ENCODE results near the gene OGFR.

DNA sequence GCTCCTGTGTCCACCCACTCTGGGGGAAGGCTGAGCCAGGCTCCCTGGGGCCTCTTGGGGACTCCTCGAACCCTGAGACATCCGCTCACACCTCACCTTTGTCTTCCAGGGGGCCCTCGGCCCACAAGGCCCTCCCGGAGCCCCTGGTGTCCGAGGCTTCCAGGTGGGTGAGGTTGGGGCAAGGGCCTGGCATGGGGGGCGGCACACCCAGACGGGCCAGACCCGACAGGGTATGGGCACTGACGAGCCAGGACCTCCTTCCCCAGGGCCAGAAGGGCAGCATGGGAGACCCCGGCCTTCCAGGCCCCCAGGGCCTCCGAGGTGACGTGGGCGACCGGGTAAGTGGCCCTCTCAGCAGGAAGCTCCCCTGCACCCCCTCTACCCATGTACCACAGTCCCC is 25.6 kb downstream of the OGFR start:
- TF ChIP-seq, protein P1, sequence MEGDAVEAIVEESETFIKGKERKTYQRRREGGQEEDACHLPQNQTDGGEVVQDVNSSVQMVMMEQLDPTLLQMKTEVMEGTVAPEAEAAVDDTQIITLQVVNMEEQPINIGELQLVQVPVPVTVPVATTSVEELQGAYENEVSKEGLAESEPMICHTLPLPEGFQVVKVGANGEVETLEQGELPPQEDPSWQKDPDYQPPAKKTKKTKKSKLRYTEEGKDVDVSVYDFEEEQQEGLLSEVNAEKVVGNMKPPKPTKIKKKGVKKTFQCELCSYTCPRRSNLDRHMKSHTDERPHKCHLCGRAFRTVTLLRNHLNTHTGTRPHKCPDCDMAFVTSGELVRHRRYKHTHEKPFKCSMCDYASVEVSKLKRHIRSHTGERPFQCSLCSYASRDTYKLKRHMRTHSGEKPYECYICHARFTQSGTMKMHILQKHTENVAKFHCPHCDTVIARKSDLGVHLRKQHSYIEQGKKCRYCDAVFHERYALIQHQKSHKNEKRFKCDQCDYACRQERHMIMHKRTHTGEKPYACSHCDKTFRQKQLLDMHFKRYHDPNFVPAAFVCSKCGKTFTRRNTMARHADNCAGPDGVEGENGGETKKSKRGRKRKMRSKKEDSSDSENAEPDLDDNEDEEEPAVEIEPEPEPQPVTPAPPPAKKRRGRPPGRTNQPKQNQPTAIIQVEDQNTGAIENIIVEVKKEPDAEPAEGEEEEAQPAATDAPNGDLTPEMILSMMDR (IDR thresholded peaks at IDR 0.05): no peak
- TF ChIP-seq POLR2A (IDR thresholded peaks at IDR 0.05): no peak

All from Peyer's patch (tissue), 4 donors.